ENCODE results near the gene PTX4.

The PTX4 gene

GRCh38 chr16:1459967-1460366 is 28.8 kb downstream of the PTX4 start:
- Histone ChIP-seq H3K23ac (ENCODE audit: low read length) (no peak overlapping the region), H3K4me2 (ENCODE audit: low read length) (no peak overlapping the region), H3K9ac (ENCODE audit: low read length) (no peak overlapping the region), H4K8ac (ENCODE audit: low read depth, low read length) (no peak overlapping the region), H3K4me3 (ENCODE audit: low read depth, low read length) (no peak overlapping the region), H3K79me2 (ENCODE audit: control insufficient read depth, insufficient read depth, low read length, poor library complexity) (no peaks in the 10 kb centered on the region), H4K12ac (ENCODE audit: low read depth, low read length) (no peak overlapping the region), H2AK5ac (ENCODE audit: low read length) (no peak overlapping the region), H3K79me1 (ENCODE audit: low read length) (no peaks in the 10 kb centered on the region), H3K4ac (ENCODE audit: low read depth, low read length) (no peak overlapping the region), H3K27ac (ENCODE audit: low read depth, low read length) (no peak overlapping the region), H3K14ac (ENCODE audit: low read length) (no peak overlapping the region), H2AFZ (ENCODE audit: insufficient read depth, low read length, poor library complexity) (no peak overlapping the region), H3K9me3 (ENCODE audit: insufficient read depth, low read depth, low read length) (no peaks in the 10 kb centered on the region), H2BK120ac (ENCODE audit: insufficient read depth, low read length, poor library complexity) (no peak overlapping the region), H2BK12ac (ENCODE audit: low read length) (no peak overlapping the region), H3K4me1 (ENCODE audit: control insufficient read depth in 1 of 2, insufficient read depth in 2 of 2, low read length in 2 of 2) (peaks cover 5 to 6% of the 10 kb centered on the region in 2 experiments), H3K18ac (ENCODE audit: low read length) (no peak overlapping the region), H2BK5ac (ENCODE audit: low read depth, low read length, poor library complexity) (no peak overlapping the region), H3K36me3 (ENCODE audit: control insufficient read depth in 1 of 2, insufficient read depth in 2 of 2, low read length in 2 of 2) (peaks cover 57 to 59% of the 10 kb centered on the region in 2 experiments), H4K91ac (ENCODE audit: low read depth, low read length) (no peak overlapping the region), H3K27me3 (ENCODE audit: insufficient read depth, low read length) (no peaks in the 10 kb centered on the region)
- DNase-seq, result no peak
- no CpG with 5 or more reads among the region's 10 CpGs for WGBS (ENCODE audit: extremely low coverage, insufficient coverage, insufficient read length)

DNA sequence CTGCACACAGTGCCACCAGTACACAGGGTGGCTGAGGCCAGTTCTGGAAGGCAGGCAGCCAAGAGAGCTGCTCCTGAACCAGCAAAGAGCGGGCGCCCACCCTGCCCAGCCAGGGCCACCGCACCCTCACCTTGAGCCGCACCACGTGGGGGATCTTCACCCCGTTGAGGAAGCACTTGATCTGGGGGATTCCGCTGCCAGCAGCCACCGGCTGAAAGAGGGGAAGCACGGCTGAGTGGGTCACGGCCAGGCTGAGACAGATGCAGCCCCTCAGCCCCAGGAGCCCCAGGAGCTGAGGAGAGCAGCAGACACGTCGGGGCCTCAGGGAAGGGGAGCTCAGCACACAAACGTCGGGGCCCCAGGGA is 29.8 kb downstream of the PTX4 start:
- Histone ChIP-seq H3K9me3 (ENCODE audit: insufficient read depth, low read depth, low read length) (no peaks in the 10 kb centered on the region), H2BK120ac (ENCODE audit: insufficient read depth, low read length, poor library complexity) (no peak overlapping the region), H3K27ac (ENCODE audit: low read depth, low read length) (no peak overlapping the region), H3K79me1 (ENCODE audit: low read length) (no peaks in the 10 kb centered on the region), H3K4me1 (ENCODE audit: control insufficient read depth in 1 of 2, insufficient read depth in 2 of 2, low read length in 2 of 2) (peaks cover 5 to 6% of the 10 kb centered on the region in 2 experiments), H3K36me3 (ENCODE audit: control insufficient read depth in 1 of 2, insufficient read depth in 2 of 2, low read length in 2 of 2) (peaks cover 62 to 63% of the 10 kb centered on the region in 2 experiments), H3K9ac (ENCODE audit: low read length) (no peak overlapping the region), H4K12ac (ENCODE audit: low read depth, low read length) (no peak overlapping the region), H4K8ac (ENCODE audit: low read depth, low read length) (no peak overlapping the region), H3K4ac (ENCODE audit: low read depth, low read length) (no peak overlapping the region), H3K79me2 (ENCODE audit: control insufficient read depth, insufficient read depth, low read length, poor library complexity) (no peaks in the 10 kb centered on the region), H2BK12ac (ENCODE audit: low read length) (no peak overlapping the region), H3K4me2 (ENCODE audit: low read length) (no peak overlapping the region), H2BK5ac (ENCODE audit: low read depth, low read length, poor library complexity) (no peak overlapping the region), H3K18ac (ENCODE audit: low read length) (no peak overlapping the region), H3K23ac (ENCODE audit: low read length) (no peak overlapping the region), H3K4me3 (ENCODE audit: low read depth, low read length) (no peak overlapping the region), H2AK5ac (ENCODE audit: low read length) (no peak overlapping the region), H3K27me3 (ENCODE audit: insufficient read depth, low read length) (no peaks in the 10 kb centered on the region), H2AFZ (ENCODE audit: insufficient read depth, low read length, poor library complexity) (no peak overlapping the region), H4K91ac (ENCODE audit: low read depth, low read length) (no peak overlapping the region), H3K14ac (ENCODE audit: low read length) (no peak overlapping the region)
- no peak for DNase-seq
- no CpG with 5 or more reads among the region's 14 CpGs for WGBS (ENCODE audit: extremely low coverage, insufficient coverage, insufficient read length)

GRCh38 chr16:1458336-1458976 is 30.3 kb downstream of the PTX4 start:
- Histone ChIP-seq H3K79me1 (ENCODE audit: low read length) (no peaks in the 10 kb centered on the region), H3K9me3 (ENCODE audit: insufficient read depth, low read depth, low read length) (no peaks in the 10 kb centered on the region), H4K12ac (ENCODE audit: low read depth, low read length) (no peak overlapping the region), H3K27ac (ENCODE audit: low read depth, low read length) (no peak overlapping the region), H3K27me3 (ENCODE audit: insufficient read depth, low read length) (no peaks in the 10 kb centered on the region), H3K23ac (ENCODE audit: low read length) (no peak overlapping the region), H2BK5ac (ENCODE audit: low read depth, low read length, poor library complexity) (no peak overlapping the region), H4K91ac (ENCODE audit: low read depth, low read length) (no peak overlapping the region), H3K4me1 (ENCODE audit: control insufficient read depth in 1 of 2, insufficient read depth in 2 of 2, low read length in 2 of 2) (peaks cover 5 to 6% of the 10 kb centered on the region in 2 experiments), H3K79me2 (ENCODE audit: control insufficient read depth, insufficient read depth, low read length, poor library complexity) (no peaks in the 10 kb centered on the region), H3K18ac (ENCODE audit: low read length) (no peak overlapping the region), H3K4ac (ENCODE audit: low read depth, low read length) (no peak overlapping the region), H3K36me3 (ENCODE audit: control insufficient read depth in 1 of 2, insufficient read depth in 2 of 2, low read length in 2 of 2) (peaks cover 67 to 68% of the 10 kb centered on the region in 2 experiments), H2BK120ac (ENCODE audit: insufficient read depth, low read length, poor library complexity) (no peak overlapping the region), H2BK12ac (ENCODE audit: low read length) (no peak overlapping the region), H3K14ac (ENCODE audit: low read length) (no peak overlapping the region), H3K4me2 (ENCODE audit: low read length) (no peak overlapping the region), H4K8ac (ENCODE audit: low read depth, low read length) (no peak overlapping the region), H3K4me3 (ENCODE audit: low read depth, low read length) (peak overlapping the region; percentile 30), H3K9ac (ENCODE audit: low read length) (no peak overlapping the region), H2AFZ (ENCODE audit: insufficient read depth, low read length, poor library complexity) (no peak overlapping the region), H2AK5ac (ENCODE audit: low read length) (no peak overlapping the region)
- no CpG with 5 or more reads among the region's 26 CpGs for WGBS (ENCODE audit: extremely low coverage, insufficient coverage, insufficient read length)
- no peak for DNase-seq

- H2AFZ ChIP-seq (ENCODE audit: insufficient read depth, low read length, poor library complexity), result no peak overlapping the region
- H4K91ac ChIP-seq (ENCODE audit: low read depth, low read length), result no peak overlapping the region
- no peak overlapping the region for H2BK5ac ChIP-seq (ENCODE audit: low read depth, low read length, poor library complexity)
- no CpG with 5 or more reads among the region's 42 CpGs for WGBS (ENCODE audit: extremely low coverage, insufficient coverage, insufficient read length)
- H2AK5ac ChIP-seq (ENCODE audit: low read length), result no peak overlapping the region
- peaks cover 71 to 73% of the 10 kb centered on the region in 2 experiments for H3K36me3 ChIP-seq (ENCODE audit: control insufficient read depth in 1 of 2, insufficient read depth in 2 of 2, low read length in 2 of 2)
- H3K4me2 ChIP-seq (ENCODE audit: low read length), result no peak overlapping the region
- H3K23ac ChIP-seq (ENCODE audit: low read length), result no peak overlapping the region
- H4K12ac ChIP-seq (ENCODE audit: low read depth, low read length), result no peak overlapping the region
- no peaks in the 10 kb centered on the region for H3K9me3 ChIP-seq (ENCODE audit: insufficient read depth, low read depth, low read length)
- H3K4me3 ChIP-seq (ENCODE audit: low read depth, low read length), result no peak overlapping the region
- H3K4me1 ChIP-seq (ENCODE audit: control insufficient read depth in 1 of 2, insufficient read depth in 2 of 2, low read length in 2 of 2), result peaks cover 5 to 6% of the 10 kb centered on the region in 2 experiments
- H3K27ac ChIP-seq (ENCODE audit: low read depth, low read length), result no peak overlapping the region
- no peak overlapping the region for H2BK12ac ChIP-seq (ENCODE audit: low read length)
- H3K27me3 ChIP-seq (ENCODE audit: insufficient read depth, low read length), result no peaks in the 10 kb centered on the region
- no peak for DNase-seq
- no peak overlapping the region for H4K8ac ChIP-seq (ENCODE audit: low read depth, low read length)
- no peaks in the 10 kb centered on the region for H3K79me2 ChIP-seq (ENCODE audit: control insufficient read depth, insufficient read depth, low read length, poor library complexity)
- H3K4ac ChIP-seq (ENCODE audit: low read depth, low read length), result no peak overlapping the region
- H3K18ac ChIP-seq (ENCODE audit: low read length), result no peak overlapping the region
- H3K9ac ChIP-seq (ENCODE audit: low read length), result no peak overlapping the region
- no peak overlapping the region for H3K14ac ChIP-seq (ENCODE audit: low read length)
- no peak overlapping the region for H2BK120ac ChIP-seq (ENCODE audit: insufficient read depth, low read length, poor library complexity)
- no peaks in the 10 kb centered on the region for H3K79me1 ChIP-seq (ENCODE audit: low read length)
Measured at GRCh38 chr16:1457489-1458245, 31.1 kb downstream of the PTX4 start.

Data from trophoblast cell (in vitro differentiated cells and primary cell).